C1 segment of cervical spinal cord (tissue), 14 donors: Measurements from ENCODE around the gene ASPDH.

Source experiments
- DNase-seq, 14 donors: peaks; one replicate each; lab custom pipeline; 2025; lab: John Stamatoyannopoulos, UW

The ASPDH gene

GRCh38 chr19:50496189-50497021 lies 17.3 kb downstream of the ASPDH start:
- DNase-seq: peak in 13 of 14 donors; percentile 25 to 94 (median 88)

- no peak for DNase-seq
Observed at GRCh38 chr19:50495020-50495531, 18.6 kb downstream of the ASPDH start.

- DNase-seq: no peak
Observed at GRCh38 chr19:50494186-50495019, 19.3 kb downstream of the ASPDH start.

GRCh38 chr19:50493171-50493570 lies 20.5 kb downstream of the ASPDH start:
- no peak for DNase-seq

GRCh38 chr19:50492303-50493052 lies 21.2 kb downstream of the ASPDH start:
- DNase-seq: peak in 5 of 14 donors; percentile 15 to 29 (median 20)

- DNase-seq: peak in 2 of 14 donors; percentile 16 to 28
Observed at GRCh38 chr19:50490991-50491472, 22.7 kb downstream of the ASPDH start.

- no peak for DNase-seq
Observed at GRCh38 chr19:50490411-50490811, 23.3 kb downstream of the ASPDH start.

- DNase-seq: no peak
Observed at GRCh38 chr19:50489461-50490011, 24.2 kb downstream of the ASPDH start.

GRCh38 chr19:50488389-50489194 lies 25.1 kb downstream of the ASPDH start:
- no peak for DNase-seq

- peak in 1 of 14 donors; percentile 38 for DNase-seq
Observed at GRCh38 chr19:50486823-50487515, 26.7 kb downstream of the ASPDH start.

- no peak for DNase-seq
Observed at GRCh38 chr19:50485284-50485955, 28.3 kb downstream of the ASPDH start.

GRCh38 chr19:50482916-50483315 lies 30.8 kb downstream of the ASPDH start:
- DNase-seq: no peak

GRCh38 chr19:50482271-50482855 lies 31.4 kb downstream of the ASPDH start:
- no peak for DNase-seq

- no peak for DNase-seq
Observed at GRCh38 chr19:50481351-50482149, 32.2 kb downstream of the ASPDH start.

- DNase-seq: no peak
Observed at GRCh38 chr19:50480281-50481111, 33.2 kb downstream of the ASPDH start.

- no peak for DNase-seq
Observed at GRCh38 chr19:50479761-50480251, 33.9 kb downstream of the ASPDH start.
